ENCODE results near the gene CATSPER3. TPM values are rescaled to one million over a fixed set of nuclear protein-coding genes. Genes with fewer than 3 reads are reported as not detected.

The CATSPER3 gene
- polyA plus RNA-seq, 1 donor from 2014 or later, result 0.17 TPM

DNA sequence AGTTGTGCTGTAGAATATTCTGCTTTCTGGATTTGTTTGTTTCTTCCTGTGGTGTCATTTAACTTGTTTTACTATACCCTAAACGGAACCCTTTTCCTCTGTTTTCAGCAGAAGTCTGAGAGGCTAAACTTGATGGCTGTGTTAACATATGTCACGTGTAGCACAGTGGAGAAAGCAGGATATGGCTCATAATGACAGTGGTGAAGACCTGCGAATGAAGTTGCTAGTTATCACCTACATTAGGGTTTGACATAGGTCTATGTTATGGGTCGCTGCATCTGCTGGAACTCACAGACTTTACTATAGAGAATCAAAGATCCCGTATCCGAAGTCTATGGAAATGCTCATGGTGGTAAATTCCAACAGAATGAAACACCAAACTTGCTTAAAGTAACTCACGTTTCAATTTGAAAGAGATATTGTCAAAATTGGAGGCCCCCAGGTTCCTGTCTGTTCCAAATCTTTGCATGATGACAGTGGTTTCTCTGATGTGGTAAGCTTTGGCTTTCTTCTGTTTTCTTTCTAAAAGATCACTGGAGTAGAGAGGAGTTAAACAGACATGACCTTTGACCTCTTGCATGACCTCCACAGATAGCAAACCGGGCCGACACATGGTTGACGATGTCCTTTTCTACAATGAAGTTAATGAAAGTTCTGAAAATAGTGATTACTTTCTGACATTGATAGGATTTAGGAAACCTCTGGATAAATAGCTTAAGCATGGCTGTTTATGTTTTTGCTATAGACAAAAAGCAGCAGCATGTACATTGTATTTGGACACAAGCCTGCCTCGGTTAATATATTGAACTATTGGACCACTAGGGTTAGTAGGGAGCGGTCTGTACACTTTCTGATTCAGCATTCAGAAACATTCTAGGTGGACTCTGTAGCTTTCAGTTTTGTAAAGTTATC, 3.1 kb upstream of the CATSPER3 start:
- no peaks in the 10 kb centered on the region for H3K79me2 ChIP-seq (replicated peaks; ENCODE audit: insufficient read depth, low read length)
- no peaks in the 10 kb centered on the region for H4K20me1 ChIP-seq (ENCODE audit: insufficient read depth)
- H3K27ac ChIP-seq (ENCODE audit: low read length), result no peak overlapping the region
- TF ChIP-seq, protein P1, sequence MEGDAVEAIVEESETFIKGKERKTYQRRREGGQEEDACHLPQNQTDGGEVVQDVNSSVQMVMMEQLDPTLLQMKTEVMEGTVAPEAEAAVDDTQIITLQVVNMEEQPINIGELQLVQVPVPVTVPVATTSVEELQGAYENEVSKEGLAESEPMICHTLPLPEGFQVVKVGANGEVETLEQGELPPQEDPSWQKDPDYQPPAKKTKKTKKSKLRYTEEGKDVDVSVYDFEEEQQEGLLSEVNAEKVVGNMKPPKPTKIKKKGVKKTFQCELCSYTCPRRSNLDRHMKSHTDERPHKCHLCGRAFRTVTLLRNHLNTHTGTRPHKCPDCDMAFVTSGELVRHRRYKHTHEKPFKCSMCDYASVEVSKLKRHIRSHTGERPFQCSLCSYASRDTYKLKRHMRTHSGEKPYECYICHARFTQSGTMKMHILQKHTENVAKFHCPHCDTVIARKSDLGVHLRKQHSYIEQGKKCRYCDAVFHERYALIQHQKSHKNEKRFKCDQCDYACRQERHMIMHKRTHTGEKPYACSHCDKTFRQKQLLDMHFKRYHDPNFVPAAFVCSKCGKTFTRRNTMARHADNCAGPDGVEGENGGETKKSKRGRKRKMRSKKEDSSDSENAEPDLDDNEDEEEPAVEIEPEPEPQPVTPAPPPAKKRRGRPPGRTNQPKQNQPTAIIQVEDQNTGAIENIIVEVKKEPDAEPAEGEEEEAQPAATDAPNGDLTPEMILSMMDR (IDR thresholded peaks at IDR 0.05; ENCODE audit: poor library complexity, severe bottlenecking), result no peak
- TF ChIP-seq EP300 (conservative IDR thresholded peaks at IDR 0.05; ENCODE audit: poor library complexity, severe bottlenecking) (no peak), POLR2AphosphoS5 (IDR thresholded peaks at IDR 0.05) (no peak), MXI1 (conservative IDR thresholded peaks at IDR 0.05; ENCODE audit: poor library complexity, severe bottlenecking) (no peak), TAF1 (IDR thresholded peaks at IDR 0.05; ENCODE audit: low read depth) (no peak), SMC3 (conservative IDR thresholded peaks at IDR 0.05; ENCODE audit: poor library complexity) (no peak), REST (IDR thresholded peaks at IDR 0.05; ENCODE audit: borderline replicate concordance) (no peak), RAD21 (conservative IDR thresholded peaks at IDR 0.05) (no peak), EZH2 (IDR thresholded peaks at IDR 0.05; ENCODE audit: borderline replicate concordance, insufficient read depth, low read length, poor library complexity, severe bottlenecking) (no peak)
- H3K9me3 ChIP-seq (ENCODE audit: low read length), result no peaks in the 10 kb centered on the region
- H3K36me3 ChIP-seq (ENCODE audit: insufficient read depth, low read length), result no peaks in the 10 kb centered on the region
- H3F3A ChIP-seq (ENCODE audit: insufficient read depth, low read length, poor library complexity, severe bottlenecking), result no peaks in the 10 kb centered on the region
- H3K9ac ChIP-seq (ENCODE audit: low read length), result no peak overlapping the region
- no peak overlapping the region for H2AFZ ChIP-seq (ENCODE audit: low read depth, low read length)
- no peaks in the 10 kb centered on the region for H3K9me2 ChIP-seq (ENCODE audit: insufficient read depth, low read length)
- no peak overlapping the region for H3K4me2 ChIP-seq (ENCODE audit: low read length)
- H3K4me3 ChIP-seq (ENCODE audit: low read length), result no peak overlapping the region
- no peaks in the 10 kb centered on the region for H3K27me3 ChIP-seq (ENCODE audit: insufficient read depth, low read depth, low read length)

DNA sequence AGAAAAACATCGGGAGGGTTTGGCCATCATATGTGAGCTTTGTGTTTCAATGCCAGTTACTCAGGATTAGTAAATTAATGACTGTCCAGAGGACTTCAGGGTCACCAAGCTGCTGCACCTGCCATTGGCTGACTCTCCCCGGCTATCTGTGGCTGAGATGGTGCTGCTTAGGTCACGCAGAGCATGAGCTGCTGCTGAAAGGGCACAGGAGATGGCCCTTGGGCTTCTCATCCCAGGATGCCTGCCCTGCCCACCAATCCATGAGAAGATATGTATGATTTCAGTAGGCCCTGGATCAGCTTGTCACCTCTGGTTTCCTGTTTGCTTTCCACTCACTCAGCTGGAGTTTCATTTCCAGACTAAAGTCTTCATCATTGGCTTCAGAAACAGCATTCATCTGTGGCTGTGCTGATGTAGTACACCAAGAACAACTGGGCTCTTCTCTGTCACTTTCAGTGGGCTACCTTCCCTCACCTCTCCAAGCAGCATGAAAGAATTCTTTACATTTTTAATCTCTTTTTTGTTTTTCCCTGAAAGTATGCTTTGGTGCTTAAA, 2.4 kb upstream of the CATSPER3 start:
- no peak overlapping the region for H3K4me2 ChIP-seq (ENCODE audit: low read length)
- H4K20me1 ChIP-seq (ENCODE audit: insufficient read depth), result no peaks in the 10 kb centered on the region
- no peak overlapping the region for H3K27ac ChIP-seq (ENCODE audit: low read length)
- no peaks in the 10 kb centered on the region for H3K9me2 ChIP-seq (ENCODE audit: insufficient read depth, low read length)
- H3K36me3 ChIP-seq (ENCODE audit: insufficient read depth, low read length), result no peaks in the 10 kb centered on the region
- H3K27me3 ChIP-seq (ENCODE audit: insufficient read depth, low read depth, low read length), result no peaks in the 10 kb centered on the region
- no peak for TF ChIP-seq REST (IDR thresholded peaks at IDR 0.05; ENCODE audit: borderline replicate concordance)
- no peak for TF ChIP-seq MXI1 (conservative IDR thresholded peaks at IDR 0.05; ENCODE audit: poor library complexity, severe bottlenecking)
- no peak for TF ChIP-seq EP300 (conservative IDR thresholded peaks at IDR 0.05; ENCODE audit: poor library complexity, severe bottlenecking)
- TF ChIP-seq SMC3 (conservative IDR thresholded peaks at IDR 0.05; ENCODE audit: poor library complexity), result no peak
- TF ChIP-seq EZH2 (IDR thresholded peaks at IDR 0.05; ENCODE audit: borderline replicate concordance, insufficient read depth, low read length, poor library complexity, severe bottlenecking), result no peak
- TF ChIP-seq RAD21 (conservative IDR thresholded peaks at IDR 0.05), result no peak
- no peaks in the 10 kb centered on the region for H3F3A ChIP-seq (ENCODE audit: insufficient read depth, low read length, poor library complexity, severe bottlenecking)
- no peak overlapping the region for H3K4me3 ChIP-seq (ENCODE audit: low read length)
- no peak overlapping the region for H2AFZ ChIP-seq (ENCODE audit: low read depth, low read length)
- no peaks in the 10 kb centered on the region for H3K9me3 ChIP-seq (ENCODE audit: low read length)
- no peaks in the 10 kb centered on the region for H3K79me2 ChIP-seq (replicated peaks; ENCODE audit: insufficient read depth, low read length)
- H3K9ac ChIP-seq (ENCODE audit: low read length), result no peak overlapping the region

All from neural cell (in vitro differentiated cells).